Measurements from ENCODE around the gene KBTBD13. TPM values are rescaled to one million over a fixed set of nuclear protein-coding genes. Genes with fewer than 3 reads are reported as not detected.
"Not testable (repeated sequence)": the region's sequence is repeated elsewhere in the genome, so short reads cannot be mapped to it uniquely, and the experiment has no call there.

KBTBD13 gene
- total RNA-seq, 1 donor from 2014 or later: not detected

DNA sequence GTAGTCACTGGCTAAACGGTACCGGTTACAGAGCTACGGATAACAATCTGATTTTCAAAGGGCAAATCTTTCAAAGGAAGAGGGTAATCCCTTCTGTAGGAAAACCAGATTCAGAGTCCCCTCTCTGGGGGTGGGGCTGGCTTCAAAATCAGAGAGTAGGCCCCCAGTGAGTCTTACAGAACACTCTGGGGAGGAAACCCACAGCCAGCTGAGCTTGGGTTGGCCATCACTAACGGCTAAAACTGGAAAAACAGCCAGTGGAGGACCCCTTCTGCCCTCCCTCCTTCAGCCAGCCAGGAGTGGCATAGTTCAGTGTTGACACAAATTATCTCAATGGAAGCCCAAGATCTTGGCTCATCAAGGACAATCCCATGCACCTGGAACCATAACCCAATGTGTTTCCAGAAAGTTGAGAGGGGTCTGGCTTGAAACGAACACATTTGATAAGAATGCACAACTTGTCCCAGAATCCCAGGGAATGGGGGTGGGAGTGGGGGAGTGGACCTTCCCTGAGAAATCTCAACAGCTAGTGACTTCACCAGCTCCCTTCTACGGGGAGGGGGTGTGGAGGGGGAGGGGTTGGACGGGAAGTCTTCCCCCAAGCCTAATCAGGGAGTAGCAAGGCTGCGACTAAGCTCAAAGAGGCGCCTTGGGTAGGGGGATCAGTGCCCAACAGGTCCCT is 9.8 kb upstream of the KBTBD13 start:
- intact Hi-C loops (cut with micrococcal nuclease): no loop called here
- no peak overlapping the region for H3K27ac Mint-ChIP-seq
- no peak for DNase-seq (ENCODE audit: low spot score)
- peaks cover 4% of the 10 kb centered on the region for H3K4me1 Mint-ChIP-seq (ENCODE audit: low read depth)
- H3K4me3 Mint-ChIP-seq: peak overlapping the region; percentile 26
- H3K27me3 Mint-ChIP-seq (ENCODE audit: insufficient read depth): peaks cover 39% of the 10 kb centered on the region
- no peaks in the 10 kb centered on the region for H3K9me3 Mint-ChIP-seq
- peaks cover 2% of the 10 kb centered on the region for H3K36me3 Mint-ChIP-seq (ENCODE audit: low read depth)

DNA sequence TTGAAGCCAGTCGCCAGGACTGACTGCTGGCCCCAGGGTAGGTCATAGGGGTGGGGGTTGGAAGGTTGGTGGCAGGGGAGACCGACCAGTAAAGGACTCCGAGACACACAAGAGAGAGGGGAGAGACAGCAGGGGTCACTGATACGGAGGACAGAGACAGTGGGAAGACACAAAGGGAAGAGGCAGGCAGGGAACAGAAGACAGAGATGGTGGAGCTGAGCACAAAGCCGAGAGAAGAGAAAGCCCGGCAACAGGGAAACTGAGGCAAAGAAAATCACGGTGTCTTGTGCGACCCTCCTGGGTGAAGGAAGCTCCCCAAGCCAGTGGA is 9.3 kb upstream of the KBTBD13 start:
- no peak for DNase-seq (ENCODE audit: low spot score)
- H3K4me1 Mint-ChIP-seq (ENCODE audit: low read depth): peaks cover 4% of the 10 kb centered on the region
- H3K36me3 Mint-ChIP-seq (ENCODE audit: low read depth): peaks cover 2% of the 10 kb centered on the region
- peak overlapping the region; percentile 26 for H3K4me3 Mint-ChIP-seq
- no peaks in the 10 kb centered on the region for H3K9me3 Mint-ChIP-seq
- intact Hi-C loops (cut with micrococcal nuclease): no loop called here
- peaks cover 39% of the 10 kb centered on the region for H3K27me3 Mint-ChIP-seq (ENCODE audit: insufficient read depth)
- H3K27ac Mint-ChIP-seq: no peak overlapping the region

DNA sequence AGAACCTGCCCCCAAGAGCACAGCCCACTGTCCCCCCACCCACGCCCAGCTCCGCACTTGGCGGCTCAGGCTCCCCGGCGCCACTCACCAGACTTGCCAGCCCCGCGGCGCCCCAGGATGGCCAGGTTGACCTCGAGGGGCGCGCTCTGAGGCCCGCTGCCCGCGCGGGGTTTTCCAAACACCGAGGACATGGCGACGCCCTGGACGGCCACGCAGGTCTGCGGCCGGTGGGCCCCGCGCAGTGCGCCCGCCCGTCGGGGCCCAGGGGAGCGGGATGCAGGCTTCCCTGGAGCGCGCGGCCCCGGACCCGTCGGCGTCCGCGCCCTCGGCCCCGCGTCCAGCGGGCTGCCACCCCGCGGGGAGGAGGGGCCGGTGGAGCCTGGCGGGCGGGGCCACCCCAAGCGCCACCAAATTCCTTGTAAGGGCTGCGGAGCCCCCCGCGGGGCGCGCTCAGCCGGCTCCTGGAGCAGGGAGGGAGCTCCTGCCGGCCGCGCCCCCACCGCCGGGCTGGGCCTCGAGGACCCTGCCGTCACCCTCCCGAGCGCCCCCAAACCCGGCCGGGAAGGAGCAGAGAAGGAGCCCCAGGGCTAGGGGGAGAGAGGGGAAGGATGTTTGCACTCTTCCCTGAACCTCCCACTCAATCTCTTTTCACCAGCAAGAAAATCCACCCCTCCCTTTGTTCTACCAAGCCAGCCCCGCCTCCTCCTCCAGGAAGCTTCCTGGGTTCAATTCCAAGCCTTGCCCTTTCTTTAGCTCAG is 8.7 kb upstream of the KBTBD13 start, which contains the start of gene RASL12:
RASL12 (minus strand) TSS at position 347 of the 758 bp plus-strand sequence; CDS start at position 191, 156 bp downstream.
- Mint-ChIP-seq H3K9me3 (no peaks in the 10 kb centered on the region), H3K4me1 (ENCODE audit: low read depth) (peaks cover 4% of the 10 kb centered on the region), H3K27ac (no peak within 1 kb of the TSS), H3K36me3 (ENCODE audit: low read depth) (peaks cover 2% of the 10 kb centered on the region), H3K27me3 (ENCODE audit: insufficient read depth) (peaks cover 39% of the 10 kb centered on the region), H3K4me3 (peak within 1 kb of the TSS; percentile 26)
- DNase-seq (ENCODE audit: low spot score): no peak
- intact Hi-C loops (cut with micrococcal nuclease): no loop called here

DNA sequence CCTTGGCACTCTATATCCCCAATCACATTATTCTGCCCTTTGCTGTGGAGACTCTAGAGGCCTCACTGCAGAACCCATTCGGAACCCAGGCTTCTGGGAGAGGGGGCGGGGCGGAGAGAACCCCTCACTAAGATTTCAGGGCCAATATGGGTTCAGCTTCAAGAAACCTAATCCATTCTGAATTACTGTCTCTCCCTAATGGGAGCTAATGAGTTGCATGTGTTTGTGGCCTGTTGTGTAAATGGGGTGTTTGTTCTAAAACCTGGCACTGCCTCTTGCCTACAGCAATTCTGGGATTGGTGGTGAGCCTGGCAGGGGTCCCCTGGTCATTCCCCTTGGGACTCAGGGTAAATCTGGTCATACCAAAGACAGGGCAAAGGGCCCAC is 8.2 kb upstream of the KBTBD13 start:
- peaks cover 2% of the 10 kb centered on the region for H3K36me3 Mint-ChIP-seq (ENCODE audit: low read depth)
- H3K27me3 Mint-ChIP-seq (ENCODE audit: insufficient read depth): peaks cover 37% of the 10 kb centered on the region
- no peak for DNase-seq (ENCODE audit: low spot score)
- no peak overlapping the region for H3K27ac Mint-ChIP-seq
- H3K9me3 Mint-ChIP-seq: no peaks in the 10 kb centered on the region
- H3K4me3 Mint-ChIP-seq: no peak overlapping the region
- H3K4me1 Mint-ChIP-seq (ENCODE audit: low read depth): peaks cover 4% of the 10 kb centered on the region
- intact Hi-C loops (cut with micrococcal nuclease): no loop called here

DNA sequence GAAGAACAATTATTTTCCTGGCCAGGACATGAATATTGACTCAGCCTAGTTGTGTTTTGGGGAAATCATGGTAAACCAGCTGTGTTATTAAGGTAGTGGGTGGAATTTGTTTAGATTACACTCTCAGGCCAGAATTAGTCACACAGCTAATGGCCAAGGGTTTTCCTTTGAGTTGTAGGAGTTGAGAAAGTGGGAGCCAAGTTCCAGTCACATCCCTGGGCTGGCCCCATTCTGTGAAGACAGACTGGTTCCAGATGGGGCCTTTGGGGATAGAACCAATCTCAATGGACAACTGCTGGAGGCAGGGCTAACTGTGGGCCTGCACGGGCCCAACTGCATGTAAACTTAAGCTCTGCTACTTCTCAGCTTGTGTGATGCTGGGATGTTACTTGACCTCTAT is 7.4 kb upstream of the KBTBD13 start:
- H3K36me3 Mint-ChIP-seq (ENCODE audit: low read depth): peaks cover 2% of the 10 kb centered on the region

DNA sequence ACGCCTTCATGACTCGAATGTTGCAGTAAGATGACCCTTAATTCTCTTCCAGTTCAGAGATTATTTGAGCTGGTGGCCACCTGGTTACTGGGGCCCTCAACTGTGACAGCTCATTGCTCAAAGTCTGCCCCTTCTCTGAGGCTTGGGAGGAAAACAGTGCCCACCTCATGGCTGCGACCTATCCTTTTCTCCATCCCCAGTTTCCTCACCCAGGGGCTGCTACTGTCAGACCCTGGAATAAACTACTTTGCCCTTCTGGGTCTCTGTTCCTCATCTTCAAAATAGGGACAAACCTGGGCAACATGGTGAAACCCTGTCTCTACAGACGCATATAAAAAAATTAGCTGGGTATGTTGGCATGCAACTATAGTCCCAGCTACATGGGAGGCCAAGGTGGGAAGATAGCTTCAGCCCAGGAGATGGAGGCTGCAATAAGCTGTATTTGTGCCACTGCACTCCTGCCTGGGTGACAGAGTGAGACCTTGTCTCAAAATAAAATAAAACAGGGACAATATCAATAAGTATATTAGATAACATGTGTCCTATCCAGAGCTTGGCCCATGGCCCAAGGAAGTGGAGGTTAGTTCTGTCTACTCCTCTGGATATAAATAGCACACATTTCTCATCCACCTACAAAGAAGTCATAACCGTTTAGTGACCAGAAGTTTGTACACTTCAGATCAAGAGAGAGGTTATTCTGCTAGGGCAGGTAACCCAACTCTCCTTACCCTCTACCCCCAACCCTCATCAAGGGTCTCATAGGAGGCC is 6.6 kb upstream of the KBTBD13 start:
- H3K4me3 Mint-ChIP-seq: no peak overlapping the region
- no peak for DNase-seq (ENCODE audit: low spot score)
- peaks cover 33% of the 10 kb centered on the region for H3K27me3 Mint-ChIP-seq (ENCODE audit: insufficient read depth)
- H3K9me3 Mint-ChIP-seq: no peaks in the 10 kb centered on the region
- peaks cover 2% of the 10 kb centered on the region for H3K36me3 Mint-ChIP-seq (ENCODE audit: low read depth)
- no peak overlapping the region for H3K27ac Mint-ChIP-seq
- intact Hi-C loops (cut with micrococcal nuclease): no loop called here
- peaks cover 4% of the 10 kb centered on the region for H3K4me1 Mint-ChIP-seq (ENCODE audit: low read depth)

More for the DNA sequence above, 7.4 kb upstream of the KBTBD13 start:
- DNase-seq (ENCODE audit: low spot score): no peak
- no peak overlapping the region for H3K27ac Mint-ChIP-seq
- intact Hi-C loops (cut with micrococcal nuclease): no loop called here
- no peak overlapping the region for H3K4me3 Mint-ChIP-seq
- no peaks in the 10 kb centered on the region for H3K9me3 Mint-ChIP-seq
- peaks cover 4% of the 10 kb centered on the region for H3K4me1 Mint-ChIP-seq (ENCODE audit: low read depth)
- H3K27me3 Mint-ChIP-seq (ENCODE audit: insufficient read depth): peaks cover 35% of the 10 kb centered on the region

DNA sequence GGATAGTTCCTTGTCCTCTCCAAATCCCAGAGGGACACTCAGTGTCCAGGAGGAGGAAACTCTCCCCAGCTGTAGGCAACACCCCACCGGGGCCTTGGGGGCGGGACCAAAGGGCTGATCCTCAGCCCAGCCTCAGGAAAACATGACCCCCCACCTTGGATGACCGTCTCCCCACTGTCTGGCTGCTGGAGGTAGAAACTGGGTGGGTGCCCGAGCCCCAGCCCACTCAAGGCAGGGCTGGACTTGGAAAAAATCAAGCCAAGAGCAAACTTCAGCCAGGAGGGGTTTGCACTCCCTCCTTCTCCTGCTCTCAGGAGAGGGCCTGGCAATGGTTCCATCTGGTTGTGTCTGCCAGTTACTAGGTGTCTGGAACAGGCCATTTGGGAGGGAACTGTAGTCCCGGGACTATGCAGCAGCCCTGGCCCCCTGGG is 5.2 kb upstream of the KBTBD13 start:
- H3K4me1 Mint-ChIP-seq (ENCODE audit: low read depth): peaks cover 4% of the 10 kb centered on the region
- intact Hi-C loops (cut with micrococcal nuclease): no loop called here
- DNase-seq (ENCODE audit: low spot score): no peak
- H3K9me3 Mint-ChIP-seq: no peaks in the 10 kb centered on the region
- H3K27ac Mint-ChIP-seq: no peak overlapping the region
- H3K36me3 Mint-ChIP-seq (ENCODE audit: low read depth): peaks cover 2% of the 10 kb centered on the region
- H3K27me3 Mint-ChIP-seq (ENCODE audit: insufficient read depth): peaks cover 23% of the 10 kb centered on the region
- no peak overlapping the region for H3K4me3 Mint-ChIP-seq

DNA sequence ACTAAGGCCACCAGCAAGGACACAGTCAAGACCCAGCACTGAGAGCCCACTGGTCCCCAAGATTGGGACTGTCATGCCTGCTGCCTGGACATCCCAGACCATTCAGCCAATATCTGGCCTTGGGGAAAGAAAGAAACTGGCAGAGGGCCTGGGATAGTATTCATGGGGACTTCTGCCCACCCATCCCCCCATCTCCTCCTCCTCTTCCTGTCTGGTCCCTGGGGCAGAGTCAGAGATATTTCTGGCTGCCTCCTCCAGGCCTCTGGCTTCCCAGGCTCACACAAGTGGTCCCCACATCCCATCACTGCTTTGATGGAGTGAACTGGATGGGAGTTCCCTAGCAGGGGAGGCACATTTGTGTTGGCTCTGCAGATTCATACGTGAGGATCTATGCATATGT is 4.5 kb upstream of the KBTBD13 start:
- intact Hi-C loops (cut with micrococcal nuclease): no loop called here
- H3K4me3 Mint-ChIP-seq: no peak overlapping the region
- H3K27me3 Mint-ChIP-seq (ENCODE audit: insufficient read depth): peaks cover 18% of the 10 kb centered on the region
- no peak overlapping the region for H3K27ac Mint-ChIP-seq
- H3K36me3 Mint-ChIP-seq (ENCODE audit: low read depth): peaks cover 2% of the 10 kb centered on the region
- peaks cover 4% of the 10 kb centered on the region for H3K4me1 Mint-ChIP-seq (ENCODE audit: low read depth)
- no peak for DNase-seq (ENCODE audit: low spot score)
- no peaks in the 10 kb centered on the region for H3K9me3 Mint-ChIP-seq

DNA sequence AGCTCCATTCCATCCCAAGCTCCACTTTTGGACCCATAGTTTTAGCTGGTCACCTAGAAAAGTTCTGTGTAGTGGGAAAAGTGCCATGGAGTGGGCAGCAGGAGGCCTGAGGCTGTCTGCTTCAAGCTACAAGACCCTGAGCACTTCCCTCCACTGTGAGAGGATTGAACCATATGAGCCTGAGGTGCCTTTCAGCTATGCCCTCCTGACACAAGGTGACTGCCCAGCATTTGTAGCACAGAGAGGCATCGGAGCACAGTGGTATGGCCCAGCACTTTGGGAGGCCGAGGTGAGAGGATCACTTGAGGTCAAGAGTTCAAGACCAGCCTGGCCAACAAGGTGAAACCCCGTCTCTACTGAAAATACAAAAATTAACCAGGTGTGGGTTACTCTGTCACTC is 3.9 kb upstream of the KBTBD13 start:
- Mint-ChIP-seq H3K36me3 (ENCODE audit: low read depth) (no peaks in the 10 kb centered on the region), H3K9me3 (no peaks in the 10 kb centered on the region), H3K4me1 (ENCODE audit: low read depth) (peaks cover under 1% of the 10 kb centered on the region), H3K27ac (no peak overlapping the region), H3K4me3 (no peak overlapping the region), H3K27me3 (ENCODE audit: insufficient read depth) (peaks cover 15% of the 10 kb centered on the region)
- intact Hi-C loops (cut with micrococcal nuclease): no loop called here
- DNase-seq (ENCODE audit: low spot score): no peak

DNA sequence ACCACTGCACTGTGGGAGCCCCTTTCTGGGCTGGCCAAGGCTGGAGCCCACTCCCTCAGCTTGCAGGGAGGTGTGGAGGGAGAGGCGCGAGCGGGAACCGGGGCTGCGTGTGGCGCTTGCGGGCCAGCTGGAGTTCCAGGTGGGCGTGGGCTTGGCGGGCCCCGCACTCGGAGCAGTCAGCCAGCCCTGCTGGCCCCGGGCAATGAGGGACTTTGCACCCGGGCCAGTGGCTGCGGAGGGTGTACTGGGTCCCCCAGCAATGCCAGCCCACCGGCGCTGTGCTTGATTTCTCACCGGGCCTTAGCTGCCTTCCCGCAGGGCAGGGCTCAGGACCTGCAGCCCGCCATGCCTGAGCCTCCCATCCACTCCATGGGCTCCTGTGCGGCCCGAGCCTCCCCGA is 1.6 kb upstream of the KBTBD13 start:
- H3K4me3 Mint-ChIP-seq; DNase-seq (ENCODE audit: low spot score); H3K27ac Mint-ChIP-seq; H3K9me3 Mint-ChIP-seq; H3K4me1 Mint-ChIP-seq (ENCODE audit: low read depth); intact Hi-C loops (cut with micrococcal nuclease); H3K36me3 Mint-ChIP-seq (ENCODE audit: low read depth): not testable (repeated sequence)
- H3K27me3 Mint-ChIP-seq (ENCODE audit: insufficient read depth): peaks cover 20% of the 10 kb centered on the region

DNA sequence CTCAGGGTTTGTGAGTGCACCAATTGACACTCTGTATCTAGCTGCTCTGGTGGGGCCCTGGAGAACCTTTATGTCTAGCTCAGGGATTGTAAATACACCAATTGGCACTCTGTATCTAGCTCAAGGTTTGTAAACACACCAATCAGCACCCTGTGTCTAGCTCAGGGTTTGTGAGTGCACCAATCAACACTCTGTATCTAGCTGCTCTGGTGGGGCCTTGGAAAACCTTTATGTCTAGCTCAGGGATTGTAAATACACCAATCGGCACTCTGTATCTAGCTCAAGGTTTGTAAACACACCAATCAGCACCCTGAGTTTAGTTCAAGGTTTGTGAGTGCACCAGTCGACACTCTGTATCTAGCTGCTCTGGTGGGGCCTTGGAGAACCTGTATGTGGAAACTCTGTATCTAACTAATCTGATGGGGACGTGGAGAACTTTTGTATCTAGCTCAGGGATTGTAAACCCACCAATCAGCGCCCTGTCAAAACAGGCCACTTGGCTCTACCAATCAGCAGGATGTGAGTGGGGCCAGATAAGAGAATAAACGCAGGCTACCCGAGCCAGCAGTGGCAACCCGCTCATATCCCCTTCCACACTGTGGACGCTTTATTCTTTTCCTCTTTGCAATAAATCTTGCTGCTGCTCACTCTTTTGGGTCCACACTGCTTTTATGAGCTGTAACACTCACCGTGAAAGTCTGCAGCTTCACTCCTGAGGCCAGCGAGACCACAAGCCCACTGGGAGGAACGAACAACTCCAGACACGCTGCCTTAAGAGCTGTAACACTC is 745 bp upstream of the KBTBD13 start:
- DNase-seq (ENCODE audit: low spot score); H3K4me1 Mint-ChIP-seq (ENCODE audit: low read depth); H3K4me3 Mint-ChIP-seq; intact Hi-C loops (cut with micrococcal nuclease); H3K9me3 Mint-ChIP-seq; H3K36me3 Mint-ChIP-seq (ENCODE audit: low read depth); H3K27ac Mint-ChIP-seq: not testable (repeated sequence)
- peaks cover 20% of the 10 kb centered on the region for H3K27me3 Mint-ChIP-seq (ENCODE audit: insufficient read depth)

DNA sequence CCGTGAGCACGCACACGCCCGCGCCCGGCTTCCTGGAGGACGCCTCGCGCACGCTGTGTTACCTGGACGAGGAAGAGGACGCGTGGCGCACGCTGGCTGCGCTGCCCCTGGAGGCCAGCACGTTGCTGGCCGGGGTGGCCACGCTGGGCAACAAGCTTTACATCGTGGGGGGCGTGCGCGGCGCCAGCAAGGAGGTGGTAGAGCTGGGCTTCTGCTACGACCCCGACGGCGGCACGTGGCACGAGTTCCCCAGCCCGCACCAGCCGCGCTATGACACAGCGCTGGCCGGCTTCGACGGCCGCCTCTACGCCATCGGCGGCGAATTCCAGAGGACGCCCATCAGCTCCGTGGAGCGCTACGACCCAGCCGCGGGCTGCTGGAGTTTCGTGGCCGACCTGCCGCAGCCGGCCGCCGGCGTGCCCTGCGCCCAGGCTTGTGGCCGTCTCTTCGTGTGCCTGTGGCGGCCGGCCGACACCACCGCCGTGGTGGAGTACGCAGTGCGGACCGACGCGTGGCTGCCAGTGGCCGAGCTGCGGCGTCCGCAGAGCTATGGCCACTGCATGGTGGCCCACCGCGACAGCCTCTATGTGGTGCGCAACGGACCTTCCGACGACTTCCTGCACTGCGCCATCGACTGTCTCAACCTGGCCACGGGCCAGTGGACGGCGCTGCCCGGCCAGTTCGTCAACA is 890 bp downstream of the KBTBD13 start:
- H3K9me3 Mint-ChIP-seq: no peaks in the 10 kb centered on the region
- intact Hi-C loops (cut with micrococcal nuclease): no loop called here
- no peak overlapping the region for H3K27ac Mint-ChIP-seq
- H3K36me3 Mint-ChIP-seq (ENCODE audit: low read depth): no peaks in the 10 kb centered on the region
- H3K4me1 Mint-ChIP-seq (ENCODE audit: low read depth): peaks cover 10% of the 10 kb centered on the region
- no peak overlapping the region for H3K4me3 Mint-ChIP-seq
- DNase-seq (ENCODE audit: low spot score): no peak
- H3K27me3 Mint-ChIP-seq (ENCODE audit: insufficient read depth): peaks cover 30% of the 10 kb centered on the region
